HG03457 (cell line): ENCODE measurements around the gene CCDC85C.

Source experiments
- ATAC-seq: cut with Tn5 transposase; IDR thresholded peaks from one replicate; pipeline ENCODE4 v1.9.1; 2021; ENCODE audit warnings: moderate number of reproducible peaks; ENCODE audit not compliant: unreplicated experiment

The CCDC85C gene

DNA sequence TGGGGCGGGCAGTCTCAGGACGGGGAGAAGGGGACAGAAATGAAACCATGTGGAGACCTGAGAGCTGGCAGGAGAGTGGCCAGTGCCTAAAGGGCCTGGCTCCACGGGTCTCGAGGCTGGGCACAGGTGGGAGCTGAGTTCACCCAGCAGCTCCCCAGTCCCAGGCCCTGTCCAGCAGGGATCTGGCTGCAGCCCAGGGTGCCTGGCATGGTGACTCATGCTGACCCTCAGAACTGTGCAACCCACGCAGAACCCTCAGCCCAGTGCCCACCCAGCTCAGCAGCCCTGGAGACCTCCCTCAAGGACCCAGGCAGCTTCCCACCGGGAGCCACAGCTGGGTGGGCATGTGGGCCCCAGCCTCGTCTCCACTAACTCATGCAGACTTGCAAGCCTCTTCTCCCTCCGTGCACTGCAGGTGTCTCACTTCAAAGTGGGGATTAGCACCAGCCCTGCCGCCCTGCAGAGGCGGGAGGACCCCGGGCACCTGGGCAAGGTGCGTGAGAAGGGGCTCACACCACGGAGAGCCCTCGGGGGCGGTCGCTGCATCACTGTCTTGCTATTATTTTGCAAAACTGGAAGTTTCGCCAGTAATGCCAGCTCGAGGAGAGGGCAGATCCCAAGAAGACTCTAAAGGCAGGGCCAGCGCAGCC is 76.5 kb downstream of the CCDC85C start:
- ATAC-seq, result no peak

DNA sequence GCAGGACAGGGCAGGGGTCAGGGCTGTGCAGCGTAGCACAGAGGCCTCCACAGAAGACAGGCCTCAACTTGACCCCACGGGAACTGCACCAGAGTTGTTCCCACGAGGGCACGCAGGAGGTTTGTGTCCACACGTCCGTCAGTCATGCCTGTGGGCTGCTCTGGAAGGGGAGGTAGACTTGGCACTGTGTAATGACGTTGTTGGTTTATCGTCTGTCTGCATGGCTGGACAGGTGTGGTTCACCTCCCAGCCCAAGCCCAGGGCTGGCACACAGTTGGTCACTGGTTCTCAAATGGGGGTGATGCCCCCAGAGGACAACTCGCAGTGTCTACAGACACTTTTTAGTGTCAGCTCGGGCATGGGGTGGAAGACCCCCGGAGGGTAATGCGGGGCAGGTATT is 77.0 kb downstream of the CCDC85C start:
- no peak for ATAC-seq

DNA sequence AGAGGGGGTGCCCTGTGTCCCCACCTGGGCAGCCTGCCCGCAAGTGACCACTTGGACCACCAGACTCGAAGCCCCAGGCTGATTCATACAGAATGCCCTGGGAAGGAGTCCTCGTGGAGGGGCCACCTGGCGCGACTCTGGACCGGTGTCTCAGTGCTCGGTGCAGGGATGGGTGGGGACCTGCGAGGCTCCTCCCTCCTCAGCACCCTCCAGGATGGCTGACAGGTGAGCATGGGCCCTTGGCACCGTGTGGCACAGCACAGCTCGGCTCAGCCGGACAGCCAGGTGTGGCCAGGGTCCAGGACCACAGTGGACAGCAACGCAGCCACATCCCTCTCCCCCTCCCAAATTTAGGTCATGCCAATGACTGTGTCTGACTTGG is 78.3 kb downstream of the CCDC85C start:
- ATAC-seq, result no peak

DNA sequence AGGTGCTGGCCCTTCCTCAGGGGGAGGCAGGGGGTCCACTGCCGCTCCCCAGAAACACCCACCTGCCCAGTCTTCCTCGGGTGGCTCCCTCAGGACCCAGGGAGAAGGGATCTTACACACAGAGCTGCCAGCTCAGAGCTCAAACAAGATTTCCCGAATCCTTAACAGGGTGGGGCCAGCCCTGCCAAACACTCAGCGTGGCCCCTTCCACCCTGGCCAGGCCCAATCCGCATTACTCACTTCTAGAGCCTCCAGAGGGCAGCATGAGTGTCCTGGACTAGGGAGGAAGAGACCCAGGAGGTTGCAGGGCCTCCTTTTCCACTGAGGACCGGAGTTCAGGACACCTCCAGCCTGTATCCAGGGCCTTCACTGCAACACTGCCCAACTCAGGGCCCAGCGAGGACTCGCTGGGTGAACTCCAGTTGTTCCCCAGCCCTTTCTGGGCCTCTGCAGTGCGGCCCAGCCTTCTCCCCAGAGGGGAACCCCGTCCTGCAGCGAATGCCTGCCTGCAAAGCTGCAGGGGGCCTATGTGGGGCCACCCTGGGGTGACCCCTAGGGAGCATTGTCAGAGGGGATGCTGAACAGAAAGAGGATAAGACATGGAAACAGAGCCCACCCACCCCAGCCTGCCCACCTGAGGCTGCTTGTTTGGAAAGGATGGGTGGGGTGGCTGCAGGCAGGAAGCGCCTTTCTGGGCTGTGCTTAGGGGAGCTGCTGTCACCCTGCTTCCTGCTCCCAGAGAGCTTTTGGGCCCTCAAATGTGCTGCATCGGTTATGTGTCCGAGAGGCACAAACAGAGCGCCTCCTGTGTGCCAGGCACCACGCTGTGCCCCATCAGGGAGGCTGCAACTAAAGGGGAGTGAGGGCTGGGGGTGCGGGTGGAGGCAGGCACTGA is 79.0 kb downstream of the CCDC85C start:
- no peak for ATAC-seq

DNA sequence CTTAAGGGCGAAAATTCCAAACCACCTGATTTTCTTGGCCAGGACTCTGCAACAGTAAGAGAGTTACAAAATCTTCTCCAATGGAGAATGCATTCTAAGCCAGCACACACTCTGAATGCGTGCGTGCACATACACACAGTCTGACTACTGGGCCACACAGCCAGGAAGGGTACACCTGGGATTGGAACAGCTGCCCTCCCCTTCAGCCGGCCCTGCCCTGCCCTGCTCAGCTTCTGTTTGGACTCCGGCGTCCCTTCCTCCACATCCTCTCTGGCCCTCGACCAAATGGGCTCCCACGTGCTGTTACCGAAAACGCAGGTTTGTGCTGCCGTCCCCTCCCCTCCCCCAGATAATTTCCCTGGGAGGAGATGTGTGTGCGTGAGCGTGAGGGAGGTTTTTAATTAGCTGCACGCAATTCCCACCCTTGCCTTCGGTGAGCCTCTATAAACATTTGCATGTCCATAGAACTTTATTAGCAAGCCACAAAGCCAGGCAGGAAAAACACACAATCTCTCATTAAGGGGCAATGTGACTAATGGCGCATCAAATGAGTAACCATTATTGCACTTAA is 79.8 kb downstream of the CCDC85C start:
- no peak for ATAC-seq

DNA sequence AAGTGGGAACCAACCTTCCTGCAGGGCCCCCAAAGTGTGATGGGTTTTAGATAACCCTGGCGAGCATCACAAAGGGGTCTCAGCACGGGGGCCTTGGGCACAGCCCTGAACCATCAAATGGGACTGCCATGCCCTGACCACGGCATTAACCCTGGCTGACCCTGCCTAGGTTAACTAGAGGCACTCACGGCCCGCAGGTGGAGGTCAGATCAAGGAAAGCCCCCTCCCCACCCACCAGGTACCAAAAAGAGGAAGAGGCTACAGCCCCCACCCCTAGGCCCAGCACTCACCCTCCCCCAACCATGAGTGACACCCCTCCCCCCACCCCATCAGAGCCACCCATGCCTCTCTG is 80.3 kb downstream of the CCDC85C start:
- ATAC-seq, result no peak

DNA sequence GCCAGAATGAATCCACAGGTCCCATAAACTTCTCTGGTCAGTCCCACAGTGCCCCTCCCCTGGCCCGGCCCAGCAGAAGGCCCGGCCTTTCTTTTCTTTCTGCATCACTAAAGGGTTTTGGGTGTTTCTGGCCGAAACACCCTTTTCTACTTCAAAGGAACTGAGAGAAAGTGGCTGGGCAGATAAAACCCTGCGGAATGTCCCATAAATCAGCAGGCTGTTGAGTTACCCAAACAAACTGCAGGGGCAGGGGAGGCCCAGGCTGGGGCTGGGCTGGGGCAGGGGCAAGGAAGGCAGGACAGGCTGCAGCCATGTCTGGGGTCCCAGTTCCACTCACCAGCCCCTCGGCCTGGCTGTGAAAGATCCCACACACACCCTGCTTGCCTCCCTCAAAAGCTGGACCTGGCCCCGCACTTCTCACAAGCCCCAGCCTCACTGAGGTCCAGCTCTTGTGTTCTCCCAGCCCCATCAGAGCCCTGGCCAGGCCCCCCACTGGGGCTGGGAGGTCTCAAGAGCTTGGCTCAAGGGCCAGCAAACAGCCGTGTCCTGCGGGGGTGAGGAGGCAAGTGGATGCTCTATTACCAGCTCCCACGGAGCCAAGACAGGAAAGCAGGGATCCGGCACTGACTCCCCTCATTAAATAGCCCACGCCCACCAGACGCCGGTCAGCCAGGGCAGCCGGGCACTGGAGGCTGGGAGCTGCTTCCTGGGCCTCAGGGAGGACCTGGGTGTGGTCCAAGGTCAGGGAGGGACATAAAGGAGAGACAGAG is 80.9 kb downstream of the CCDC85C start:
- ATAC-seq, result no peak

DNA sequence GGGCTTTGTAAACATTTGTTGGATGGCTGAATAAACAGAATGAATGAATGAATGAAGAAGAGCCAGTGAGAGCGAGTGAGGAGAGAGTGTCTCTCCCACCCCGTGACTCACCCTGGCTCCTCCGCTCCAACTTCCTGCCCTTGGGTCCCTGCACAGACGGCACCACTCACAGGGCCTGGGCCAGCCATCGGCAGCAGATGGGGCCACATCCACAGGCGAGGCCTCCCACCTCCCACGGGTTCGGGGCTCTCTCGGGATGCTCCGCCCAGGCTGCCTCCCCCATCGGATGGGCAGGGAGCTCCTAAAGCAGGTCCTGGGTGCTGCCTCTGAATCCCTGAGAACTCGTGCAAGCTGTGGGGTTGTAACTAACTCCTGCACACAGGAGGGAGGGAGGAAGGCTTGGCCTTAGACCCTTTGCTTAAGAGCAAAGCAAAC is 81.5 kb downstream of the CCDC85C start:
- ATAC-seq, result no peak

DNA sequence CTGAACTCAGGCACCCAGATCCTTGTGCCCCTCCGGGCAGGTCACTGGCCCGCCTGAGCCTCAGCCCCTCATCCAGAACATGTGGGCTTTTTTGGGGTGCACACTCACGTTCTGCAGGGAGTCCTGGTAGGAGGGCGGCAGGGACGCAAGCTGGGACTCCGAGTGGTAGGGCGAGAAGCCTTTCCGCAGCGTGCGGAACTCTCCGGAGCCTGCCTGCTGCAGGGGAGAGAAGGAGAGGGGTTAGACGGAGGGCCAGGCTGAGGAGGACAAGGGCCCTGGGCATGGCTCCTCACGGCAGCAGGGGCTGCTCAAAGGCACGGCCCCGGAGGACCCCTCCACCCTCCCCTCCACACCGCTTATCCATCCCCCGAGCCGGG is 82.0 kb downstream of the CCDC85C start:
- ATAC-seq, result no peak

DNA sequence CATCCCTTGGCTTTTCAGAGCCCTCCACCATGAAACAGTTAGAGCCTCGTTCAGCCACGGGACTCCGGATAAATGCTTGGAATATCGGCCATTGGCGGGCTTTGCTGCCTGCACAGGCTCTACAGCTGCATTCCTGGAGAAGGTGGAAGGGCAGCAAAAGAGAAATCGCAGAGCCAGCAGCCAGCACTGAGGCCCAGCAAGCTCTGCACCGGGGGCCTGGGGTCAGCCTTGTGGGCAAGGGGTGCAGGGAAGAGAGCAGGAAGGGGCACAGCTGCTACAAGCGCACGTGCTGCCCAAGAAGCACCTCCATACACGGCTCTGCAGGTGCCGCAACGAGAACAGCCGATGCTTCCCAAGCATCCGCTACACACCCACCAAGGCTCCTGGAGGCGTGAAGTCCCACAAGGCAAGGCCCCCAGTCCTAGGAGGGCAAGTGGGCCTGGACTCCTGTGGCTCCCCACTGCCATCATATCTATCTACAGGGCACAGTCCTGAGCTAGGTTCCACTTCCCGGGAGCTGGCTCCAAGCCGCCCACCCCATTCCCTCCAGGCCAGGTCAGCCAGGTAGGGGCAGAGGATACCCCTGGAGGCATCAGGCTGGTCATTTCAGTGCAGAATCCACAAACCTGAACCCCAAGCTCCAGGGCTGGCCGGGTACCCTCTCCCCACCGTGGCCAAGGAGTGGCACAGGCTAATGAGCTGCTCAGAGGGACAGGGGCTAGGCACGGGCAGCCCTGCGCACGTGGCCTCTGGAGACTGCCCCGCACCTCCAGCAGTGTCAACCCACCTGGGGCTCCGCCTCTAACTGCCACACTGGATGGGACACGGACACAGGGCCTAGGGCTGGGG is 82.6 kb downstream of the CCDC85C start:
- ATAC-seq, result no peak

DNA sequence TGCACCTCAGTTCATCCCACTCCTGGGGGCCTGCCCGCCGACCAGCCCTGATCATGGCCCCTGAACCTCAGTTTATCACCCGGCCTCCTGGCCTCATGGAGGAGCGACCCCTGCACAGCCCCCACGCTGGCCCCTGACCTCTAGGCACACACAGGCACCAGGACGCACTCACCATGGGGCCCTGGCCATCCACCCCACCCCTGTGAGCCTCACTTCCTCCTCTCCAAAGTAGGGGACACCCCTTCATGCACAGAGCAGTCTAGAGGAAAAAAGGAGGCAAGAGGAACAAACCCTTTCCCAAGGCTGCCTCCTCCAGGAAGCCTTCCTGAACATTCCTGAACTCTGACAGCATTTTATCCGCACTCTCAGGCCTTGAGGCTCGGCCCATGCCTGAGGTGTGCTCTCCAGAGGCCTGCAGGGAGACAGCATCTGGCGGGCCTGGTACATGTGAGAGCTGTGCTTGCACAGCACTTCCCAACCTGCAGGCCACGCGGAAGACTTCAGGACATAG is 83.4 kb downstream of the CCDC85C start:
- ATAC-seq, result no peak

DNA sequence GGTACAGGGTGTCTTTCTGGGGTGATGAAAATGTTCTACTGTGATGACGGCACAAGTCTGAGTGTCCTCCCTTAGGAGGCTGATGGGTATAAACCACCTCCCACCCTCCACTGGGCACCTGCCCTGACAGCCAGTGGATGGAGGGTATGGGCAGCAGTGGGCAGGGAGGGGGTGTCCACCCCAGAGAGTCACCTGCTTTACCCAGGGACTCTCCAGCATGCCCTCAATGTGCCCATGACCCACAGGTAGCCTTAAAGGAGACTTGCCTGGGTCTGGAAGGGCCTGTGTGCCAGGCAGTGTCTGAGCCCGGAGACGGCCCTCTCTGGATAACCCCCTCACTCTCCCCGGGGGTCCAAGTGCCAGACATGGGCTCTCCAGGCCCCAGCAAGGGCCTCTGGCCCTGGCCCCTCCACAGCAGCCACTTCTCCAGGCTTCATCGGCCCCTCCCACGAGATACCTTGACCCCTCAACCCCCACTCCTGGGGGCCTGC is 84.0 kb downstream of the CCDC85C start:
- no peak for ATAC-seq

DNA sequence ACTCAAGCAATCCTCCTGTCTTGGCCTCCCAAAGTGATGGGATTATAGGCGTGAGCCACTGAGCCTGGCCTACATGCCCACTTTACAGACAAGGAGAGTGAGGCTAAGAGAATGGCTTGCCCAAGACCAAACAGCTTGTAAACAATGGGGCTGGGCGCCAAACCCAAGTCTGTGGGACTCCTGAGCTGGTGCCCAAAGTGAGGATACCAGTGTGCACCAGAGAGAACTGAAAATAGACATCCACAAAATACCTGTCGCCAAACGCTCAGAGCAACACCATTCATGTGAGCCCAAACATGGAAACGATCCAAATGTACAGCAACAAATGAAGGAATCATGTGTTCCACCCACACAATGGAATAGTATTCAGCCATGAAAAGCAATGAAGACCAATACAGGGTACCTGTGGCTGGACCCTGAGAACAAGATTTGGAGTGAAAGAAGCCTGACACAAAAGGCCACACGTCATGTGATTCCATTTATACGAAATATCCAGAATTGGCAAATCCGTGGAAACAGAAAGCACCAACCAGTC is 84.6 kb downstream of the CCDC85C start:
- ATAC-seq, result no peak

DNA sequence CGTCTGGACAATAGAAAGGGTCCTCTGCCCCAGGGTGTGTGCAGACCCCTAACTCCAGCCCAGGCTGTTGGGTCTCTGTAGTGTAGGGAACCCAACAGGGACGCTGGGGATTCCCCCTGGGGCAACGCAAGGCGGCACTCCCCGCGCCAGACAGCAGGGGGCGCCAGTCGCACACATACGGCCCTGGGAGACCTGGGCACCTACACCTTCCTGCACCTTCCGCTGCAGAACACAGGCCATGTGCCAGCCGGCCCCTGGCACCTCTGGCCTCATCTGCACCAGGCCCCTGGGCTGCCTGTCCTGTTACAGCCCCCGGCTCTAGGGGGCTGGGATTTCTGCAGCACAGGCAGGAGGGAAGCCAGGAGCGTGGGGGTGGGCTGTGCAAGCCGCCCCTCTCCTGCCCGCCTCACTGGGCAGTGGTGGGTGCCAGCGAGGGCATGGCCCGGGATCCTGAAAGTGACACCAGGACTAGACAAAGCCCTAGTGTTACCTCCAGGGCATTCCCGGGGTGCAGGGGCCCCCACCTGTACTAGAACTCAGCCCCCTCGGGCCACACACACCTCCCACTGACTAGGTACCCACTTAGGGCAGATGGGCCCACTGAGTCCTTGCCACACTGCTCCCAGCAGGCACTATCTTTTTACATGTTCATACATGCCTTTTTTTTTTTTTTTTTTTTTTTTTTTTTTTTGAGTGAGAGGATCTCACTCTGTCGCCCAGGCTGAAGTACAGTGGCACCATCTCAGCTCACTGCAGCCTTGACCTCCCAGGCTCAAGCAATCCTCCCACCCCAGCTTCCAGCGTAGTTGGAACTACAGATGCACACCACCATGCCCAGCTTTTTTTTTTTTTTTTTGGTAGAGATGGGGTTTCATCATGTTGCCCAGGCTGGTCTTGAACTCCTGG is 85.3 kb downstream of the CCDC85C start:
- ATAC-seq, result peak; percentile 55

DNA sequence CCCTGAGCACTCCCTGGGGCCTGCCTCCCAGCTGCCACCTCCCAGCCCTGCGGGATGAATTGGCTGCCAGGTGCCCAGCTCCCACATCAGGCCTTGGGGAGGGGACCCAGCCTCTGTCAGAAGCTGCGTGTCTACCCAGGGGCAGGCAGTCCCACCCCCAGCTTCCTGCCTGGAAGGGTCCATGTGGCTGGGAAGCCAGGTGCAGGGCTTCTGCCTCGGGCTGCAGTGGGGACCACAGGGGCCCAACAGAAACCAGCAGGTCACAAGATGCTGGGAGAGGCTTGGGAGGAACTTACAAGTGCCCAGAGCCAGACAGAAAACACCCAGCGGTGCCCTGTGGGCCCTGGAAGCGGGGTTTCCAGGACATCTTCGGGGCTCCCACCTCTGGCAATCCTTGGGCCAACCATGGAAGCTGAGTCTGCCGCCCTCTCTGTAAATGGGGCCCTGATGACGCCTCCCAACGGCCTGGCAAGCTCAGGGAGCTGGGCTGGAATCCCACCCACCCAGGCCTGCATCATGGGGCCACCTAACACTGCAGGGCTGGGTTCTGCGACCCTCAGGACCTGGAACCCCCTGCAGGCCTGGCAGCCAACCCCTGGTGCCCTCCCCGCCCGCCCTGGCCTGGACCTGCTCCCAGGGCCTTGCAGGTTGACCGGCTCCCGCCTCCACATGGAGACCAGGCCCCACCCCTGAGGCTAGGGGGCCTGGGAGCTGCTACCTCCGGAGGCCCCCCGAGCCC is 86.2 kb downstream of the CCDC85C start:
- no peak for ATAC-seq

DNA sequence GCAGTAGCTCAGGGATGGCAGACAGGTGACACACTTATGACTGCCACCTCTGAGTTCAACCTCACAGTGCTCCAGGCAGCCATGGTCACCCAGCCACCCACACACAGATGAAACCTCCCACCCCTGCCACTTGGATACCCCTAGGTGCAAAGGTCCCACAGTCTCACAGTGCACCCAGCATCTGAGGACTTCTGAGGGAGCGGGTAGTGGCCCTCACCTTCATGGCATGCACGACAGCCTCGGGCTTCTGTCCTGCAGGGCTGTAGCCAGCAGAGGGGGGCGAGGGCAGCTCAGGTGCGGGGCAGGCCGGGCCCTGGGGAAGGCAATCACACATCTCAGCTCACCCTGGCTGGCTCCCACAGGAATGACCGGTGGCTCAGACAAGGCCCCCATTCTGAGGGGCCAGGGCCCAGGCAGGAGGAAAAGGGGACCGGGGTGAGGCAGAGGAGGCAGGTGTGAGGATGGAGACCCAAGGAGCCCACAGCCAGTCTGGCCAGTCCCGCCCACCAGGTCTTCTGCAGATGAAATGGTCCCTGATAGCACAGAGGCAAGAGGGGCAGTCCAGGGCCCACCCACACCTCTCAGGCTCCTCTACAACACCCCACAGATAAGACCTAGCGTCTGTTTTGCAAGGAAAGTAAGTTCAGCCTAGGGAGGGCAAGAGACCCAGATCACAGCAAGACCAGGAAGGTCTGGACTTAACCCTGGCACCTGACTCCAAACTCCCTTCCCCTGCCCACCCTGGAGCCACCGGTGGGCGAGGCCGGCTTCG is 87.0 kb downstream of the CCDC85C start:
- no peak for ATAC-seq

DNA sequence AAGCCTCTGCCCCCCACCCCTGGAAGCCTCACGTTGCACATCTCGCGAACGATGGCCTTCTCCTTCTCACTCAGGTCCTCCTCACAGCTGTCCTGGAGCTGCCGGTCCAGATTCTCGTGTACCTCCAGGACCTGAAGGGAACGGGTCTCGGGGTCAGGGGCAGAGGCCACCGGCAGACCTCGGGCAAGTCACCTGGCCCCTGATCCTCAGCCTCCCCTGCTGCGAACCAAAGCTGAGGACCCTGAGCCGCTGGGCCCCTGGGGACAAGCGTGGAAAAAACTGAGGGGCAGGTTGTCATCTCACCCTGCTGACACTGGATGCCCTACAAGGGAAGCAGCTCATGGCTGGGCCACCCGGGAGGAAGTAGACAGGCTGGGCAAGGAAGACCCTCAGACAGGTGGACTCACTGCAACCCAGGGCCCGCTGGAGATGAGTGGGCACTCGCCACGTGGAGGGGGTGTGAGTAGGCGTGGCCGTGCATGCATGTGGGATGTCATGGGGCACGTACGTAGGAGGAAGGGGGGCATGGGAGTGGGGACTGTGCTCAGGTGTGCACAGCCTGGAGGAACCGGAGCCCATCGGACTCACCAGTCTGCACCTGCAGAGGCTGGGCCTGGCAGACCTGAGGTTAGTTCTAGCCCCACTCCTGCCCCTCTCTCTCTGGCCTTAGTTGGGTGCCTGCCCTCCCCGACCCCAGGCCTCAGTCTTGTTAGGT is 87.7 kb downstream of the CCDC85C start:
- ATAC-seq, result no peak
